Loucy (cell line): ENCODE data around the gene PUM2.
"Not testable (repeated sequence)": the region's sequence is repeated elsewhere in the genome, so short reads cannot be mapped to it uniquely, and the experiment has no call there.

ENCODE experiments used
- H2AFZ ChIP-seq: fragments of 200-600 bp; sonication (generic); 2 replicates; pipeline ENCODE4 v1.6.0; 2016; ENCODE audit warnings: antibody characterized with exemption, mild to moderate bottlenecking, low read length, moderate library complexity
- H3F3A ChIP-seq: fragments of 200-600 bp; 2 replicates; pipeline ENCODE4 v1.6.0; 2016; ENCODE audit warnings: antibody characterized with exemption, low read depth, mild to moderate bottlenecking
- H3K27me3 ChIP-seq: fragments of 200-600 bp; sonication (generic); 2 replicates; pipeline ENCODE4 v1.6.1; 2014; ENCODE audit warnings: low read length, mild to moderate bottlenecking; ENCODE audit not compliant: insufficient read depth, poor library complexity, severe bottlenecking
- H3K36me3 ChIP-seq: fragments of 200-600 bp; sonication (generic); 2 replicates; pipeline ENCODE4 v1.6.1; 2016; ENCODE audit warnings: low read length; ENCODE audit not compliant: insufficient read depth
- H3K4me1 ChIP-seq: fragments of 200-600 bp; sonication (generic); 2 replicates; pipeline ENCODE4 v1.5.1; 2014; ENCODE audit warnings: low read length, mild to moderate bottlenecking; ENCODE audit not compliant: insufficient read depth, poor library complexity, severe bottlenecking
- H3K4me2 ChIP-seq: fragments of 200-600 bp; sonication (generic); 2 replicates; pipeline ENCODE4 v1.6.0; 2014; ENCODE audit warnings: antibody characterized with exemption, low read length, low read depth, mild to moderate bottlenecking; ENCODE audit not compliant: poor library complexity, severe bottlenecking
- H3K4me3 ChIP-seq: fragments of 200-600 bp; sonication (generic); 2 replicates; pipeline ENCODE4 v1.5.1; 2014; ENCODE audit warnings: low read length, mild to moderate bottlenecking, mixed read lengths; ENCODE audit not compliant: poor library complexity, severe bottlenecking
- H3K79me2 ChIP-seq: fragments of 200-600 bp; sonication (generic); 2 replicates; pipeline ENCODE4 v1.6.1; 2014; ENCODE audit warnings: low read length; ENCODE audit not compliant: insufficient read depth
- H3K9ac ChIP-seq: fragments of 200-600 bp; sonication (generic); 2 replicates; pipeline ENCODE4 v1.6.0; 2014; ENCODE audit warnings: mild to moderate bottlenecking, low read depth, low read length, moderate library complexity; ENCODE audit not compliant: poor library complexity, severe bottlenecking
- H3K9me2 ChIP-seq: fragments of 200-600 bp; sonication (generic); replicated peaks from 2 replicates; pipeline ENCODE4 v1.6.1; 2016; ENCODE audit warnings: low read depth, low read length, mixed read lengths
- H3K9me3 ChIP-seq: fragments of 200-600 bp; sonication (generic); 2 replicates; pipeline ENCODE4 v1.6.1; 2014; ENCODE audit warnings: mild to moderate bottlenecking, antibody characterized with exemption, low read length, low read depth; ENCODE audit not compliant: insufficient read depth
- H4K20me1 ChIP-seq: fragments of 200-600 bp; sonication (generic); 2 replicates; pipeline ENCODE4 v1.6.0; 2014; ENCODE audit warnings: antibody characterized with exemption, low read length, mild to moderate bottlenecking; ENCODE audit not compliant: insufficient read depth, poor library complexity, severe bottlenecking
- EZH2phosphoT487 ChIP-seq: fragments of 200-600 bp; IDR thresholded peaks from 2 replicates; pipeline ENCODE4 v1.6.1; 2018; ENCODE audit warnings: antibody characterized with exemption, mild to moderate bottlenecking, moderate library complexity, borderline replicate concordance
- TF ChIP-seq, protein P1 (sequence below): fragments of 200-600 bp; sonication (generic); conservative IDR thresholded peaks from 2 replicates; pipeline ENCODE4 v1.5.1; 2014; ENCODE audit warnings: mild to moderate bottlenecking, antibody characterized with exemption, low read length

PUM2 gene

GRCh38 chr2:20236496-20236895 lies 114.1 kb downstream of the PUM2 start:
- no peaks in the 10 kb centered on the region for H3K36me3 ChIP-seq
- no peaks in the 10 kb centered on the region for H3K4me1 ChIP-seq
- H3F3A ChIP-seq, result no peaks in the 10 kb centered on the region
- H3K27me3 ChIP-seq, result no peaks in the 10 kb centered on the region
- H2AFZ ChIP-seq, result no peak overlapping the region
- no peaks in the 10 kb centered on the region for H3K9me2 ChIP-seq
- no peak for TF ChIP-seq EZH2phosphoT487
- TF ChIP-seq, protein P1, sequence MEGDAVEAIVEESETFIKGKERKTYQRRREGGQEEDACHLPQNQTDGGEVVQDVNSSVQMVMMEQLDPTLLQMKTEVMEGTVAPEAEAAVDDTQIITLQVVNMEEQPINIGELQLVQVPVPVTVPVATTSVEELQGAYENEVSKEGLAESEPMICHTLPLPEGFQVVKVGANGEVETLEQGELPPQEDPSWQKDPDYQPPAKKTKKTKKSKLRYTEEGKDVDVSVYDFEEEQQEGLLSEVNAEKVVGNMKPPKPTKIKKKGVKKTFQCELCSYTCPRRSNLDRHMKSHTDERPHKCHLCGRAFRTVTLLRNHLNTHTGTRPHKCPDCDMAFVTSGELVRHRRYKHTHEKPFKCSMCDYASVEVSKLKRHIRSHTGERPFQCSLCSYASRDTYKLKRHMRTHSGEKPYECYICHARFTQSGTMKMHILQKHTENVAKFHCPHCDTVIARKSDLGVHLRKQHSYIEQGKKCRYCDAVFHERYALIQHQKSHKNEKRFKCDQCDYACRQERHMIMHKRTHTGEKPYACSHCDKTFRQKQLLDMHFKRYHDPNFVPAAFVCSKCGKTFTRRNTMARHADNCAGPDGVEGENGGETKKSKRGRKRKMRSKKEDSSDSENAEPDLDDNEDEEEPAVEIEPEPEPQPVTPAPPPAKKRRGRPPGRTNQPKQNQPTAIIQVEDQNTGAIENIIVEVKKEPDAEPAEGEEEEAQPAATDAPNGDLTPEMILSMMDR, result no peak
- H3K4me2 ChIP-seq, result no peak overlapping the region
- no peak overlapping the region for H3K9ac ChIP-seq
- H3K79me2 ChIP-seq, result no peaks in the 10 kb centered on the region
- H3K9me3 ChIP-seq, result no peaks in the 10 kb centered on the region
- no peaks in the 10 kb centered on the region for H4K20me1 ChIP-seq
- H3K4me3 ChIP-seq, result no peak overlapping the region

GRCh38 chr2:20235655-20236305 lies 114.9 kb downstream of the PUM2 start:
- Histone ChIP-seq H3K27me3 (no peaks in the 10 kb centered on the region), H3F3A (no peaks in the 10 kb centered on the region), H2AFZ (no peak overlapping the region), H4K20me1 (no peaks in the 10 kb centered on the region), H3K9ac (no peak overlapping the region), H3K4me2 (no peak overlapping the region), H3K9me2 (no peaks in the 10 kb centered on the region), H3K36me3 (no peaks in the 10 kb centered on the region), H3K79me2 (no peaks in the 10 kb centered on the region), H3K9me3 (no peaks in the 10 kb centered on the region), H3K4me3 (no peak overlapping the region), H3K4me1 (no peaks in the 10 kb centered on the region)
- TF ChIP-seq, protein P1, result no peak
- TF ChIP-seq EZH2phosphoT487, result no peak

DNA sequence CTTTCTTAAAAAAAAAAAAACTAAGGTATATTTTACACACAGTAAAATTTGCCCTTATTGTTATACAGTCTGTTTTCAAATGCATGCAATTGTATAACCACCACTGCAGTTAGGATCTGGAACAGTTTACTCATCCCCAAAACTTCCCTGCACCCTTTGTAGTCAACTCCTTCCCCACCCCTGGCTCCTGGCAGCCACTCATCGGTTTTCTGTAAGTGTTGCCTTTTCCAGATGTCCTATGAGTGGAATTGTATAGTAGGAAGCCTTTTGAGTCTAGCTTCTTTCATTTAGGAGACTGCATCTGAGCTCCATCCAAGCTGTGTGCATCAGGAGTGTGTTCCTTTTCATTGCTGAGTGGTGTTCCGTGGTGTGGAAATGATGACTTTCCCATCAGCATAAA lies 116.0 kb downstream of the PUM2 start:
- not testable (repeated sequence) for H3K4me1 ChIP-seq, H2AFZ ChIP-seq, H3K4me3 ChIP-seq, H3F3A ChIP-seq, H3K9ac ChIP-seq, H3K79me2 ChIP-seq, H3K9me2 ChIP-seq, H3K9me3 ChIP-seq, H3K4me2 ChIP-seq, H4K20me1 ChIP-seq, H3K27me3 ChIP-seq, H3K36me3 ChIP-seq

DNA sequence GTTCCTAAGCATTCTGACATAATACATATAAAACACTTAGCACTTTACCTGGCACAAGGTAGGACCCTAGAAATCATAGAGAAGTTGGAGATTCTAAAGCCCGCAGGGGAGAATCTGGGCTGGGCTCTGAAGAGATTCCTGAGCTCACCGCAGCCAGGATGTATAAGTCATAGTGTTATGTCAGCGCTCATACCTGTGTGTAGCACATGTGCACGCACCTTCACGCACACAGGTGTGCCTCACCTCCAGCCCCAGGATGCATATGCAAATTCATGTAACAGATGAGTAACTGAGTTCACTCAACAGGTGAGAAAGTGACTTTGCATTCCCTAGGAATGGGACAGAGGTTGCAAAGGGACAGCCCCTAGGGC lies 117.8 kb downstream of the PUM2 start:
- Histone ChIP-seq H3K9me2 (no peaks in the 10 kb centered on the region), H3K4me3 (no peak overlapping the region), H3F3A (no peaks in the 10 kb centered on the region), H3K9me3 (no peaks in the 10 kb centered on the region), H2AFZ (no peak overlapping the region), H4K20me1 (no peaks in the 10 kb centered on the region), H3K9ac (no peak overlapping the region), H3K4me2 (no peak overlapping the region), H3K36me3 (no peaks in the 10 kb centered on the region), H3K79me2 (no peaks in the 10 kb centered on the region), H3K27me3 (no peaks in the 10 kb centered on the region), H3K4me1 (no peaks in the 10 kb centered on the region)
- no peak for TF ChIP-seq EZH2phosphoT487
- TF ChIP-seq, protein P1, result no peak
